MCF 10A (cell line): ENCODE results near the gene KMT2C. TPM values are rescaled to one million over a fixed set of nuclear protein-coding genes. Genes with fewer than 3 reads are reported as not detected.

Source experiments
- BruUV-seq: library from RNA; stranded (reverse); fragments of 400-500 nt; replicated peaks from 2 replicates; lab custom pipeline; 2021; lab: Mats Ljungman, UMichigan
- CTCF ChIA-PET: fragments of 300-600 bp; sonication (Branson Sonifier 250); formaldehyde crosslinking; extraction: SDS; loops from one replicate; lab custom pipeline; 2021; ENCODE audit warnings: antibody characterized with exemption, inconsistent platforms; lab: Yijun Ruan, JAX
- POLR2A ChIA-PET: fragments of 300-600, 350-650 bp; sonication (Branson Sonifier 250); formaldehyde crosslinking; extraction: SDS; loops from one replicate; lab custom pipeline; 2020; ENCODE audit warnings: antibody characterized with exemption, inconsistent platforms; lab: Yijun Ruan, JAX
- DNase-seq: peaks from one replicate; pipeline ENCODE4 v3.0.0-alpha.2; 2018; ENCODE audit not compliant: unreplicated experiment
- H3K27ac Mint-ChIP-seq: one replicate; pipeline ENCODE4 v1.8.0; 2022; ENCODE audit warnings: mild to moderate bottlenecking, low read depth, mixed read lengths; ENCODE audit not compliant: unreplicated experiment
- H3K27me3 Mint-ChIP-seq: one replicate; pipeline ENCODE4 v1.8.0; 2022; ENCODE audit warnings: mixed read lengths; ENCODE audit not compliant: insufficient read depth, unreplicated experiment
- H3K36me3 Mint-ChIP-seq: one replicate; pipeline ENCODE4 v1.8.0; 2022; ENCODE audit warnings: mild to moderate bottlenecking, moderate library complexity, mixed read lengths; ENCODE audit not compliant: insufficient read depth, unreplicated experiment
- H3K4me1 Mint-ChIP-seq: one replicate; pipeline ENCODE4 v1.8.0; 2022; ENCODE audit warnings: mixed read lengths; ENCODE audit not compliant: insufficient read depth, unreplicated experiment
- H3K4me3 Mint-ChIP-seq: one replicate; pipeline ENCODE4 v1.8.0; 2022; ENCODE audit warnings: mild to moderate bottlenecking, moderate library complexity, mixed read lengths; ENCODE audit not compliant: unreplicated experiment
- H3K9me3 Mint-ChIP-seq: one replicate; pipeline ENCODE4 v1.8.0; 2022; ENCODE audit warnings: mixed read lengths; ENCODE audit not compliant: unreplicated experiment
- CTCF ChIP-seq: fragments of 200-600 bp; IDR thresholded peaks from one replicate; pipeline ENCODE4 v1.8.0; 2022; ENCODE audit warnings: antibody characterized with exemption, mild to moderate bottlenecking; ENCODE audit not compliant: unreplicated experiment
- intact Hi-C: fragments of 100-400 bp; cut with micrococcal nuclease; formaldehyde crosslinking; loops from 2 replicates; pipeline ENCODE4 v1.14.1; 2022
- total RNA-seq: library from RNA; stranded (reverse); gene quantifications from 2 replicates; pipeline ENCODE4 v1.2.3, GENCODE V29; 2022

KMT2C gene
- total RNA-seq, 1 experiment from 2014 or later = 54.6 TPM

GRCh38 chr7:152333134-152333533, 102.7 kb downstream of the KMT2C start:
- TF ChIP-seq CTCF = no peak
- H3K9me3 Mint-ChIP-seq = no peaks in the 10 kb centered on the region
- POLR2A ChIA-PET = interaction anchor here (0.6 to 1.5 kb wide), 2 partner anchors 12 to 19 kb away, joined by 3 to 4 read pairs; no protein-coding TSS in a partner anchor
- H3K27me3 Mint-ChIP-seq = no peaks in the 10 kb centered on the region
- H3K4me1 Mint-ChIP-seq = peaks cover 4% of the 10 kb centered on the region
- BruUV-seq = no TSS peak
- CTCF ChIA-PET = interaction anchor here (0.8 kb wide), 2 partner anchors 40 to 622 kb away, joined by 3 read pairs; no protein-coding TSS in a partner anchor
- DNase-seq = no peak
- H3K36me3 Mint-ChIP-seq = peaks cover 20% of the 10 kb centered on the region
- H3K4me3 Mint-ChIP-seq = no peak overlapping the region
- intact Hi-C loops = no loop called here
- H3K27ac Mint-ChIP-seq = no peak overlapping the region

GRCh38 chr7:152330827-152331226, 105.0 kb downstream of the KMT2C start:
- H3K4me3 Mint-ChIP-seq = no peak overlapping the region
- no peaks in the 10 kb centered on the region for H3K27me3 Mint-ChIP-seq
- TF ChIP-seq CTCF = no peak
- ChIA-PET CTCF (interaction anchor here (0.6 to 1.5 kb wide), 5 partner anchors 10 to 376 kb away, joined by 3 to 8 read pairs (median 4); no protein-coding TSS in a partner anchor), POLR2A (interaction anchor here (0.7 kb wide), 1 partner anchor 431 kb away, joined by 3 read pairs; no protein-coding TSS in a partner anchor)
- no peak for DNase-seq
- H3K9me3 Mint-ChIP-seq = no peaks in the 10 kb centered on the region
- no peaks in the 10 kb centered on the region for H3K4me1 Mint-ChIP-seq
- intact Hi-C loops = no loop called here
- no peak overlapping the region for H3K27ac Mint-ChIP-seq
- peaks cover 39% of the 10 kb centered on the region for H3K36me3 Mint-ChIP-seq
- BruUV-seq = no TSS peak

- DNase-seq = no peak
- H3K36me3 Mint-ChIP-seq = peaks cover 46% of the 10 kb centered on the region
- H3K27me3 Mint-ChIP-seq = no peaks in the 10 kb centered on the region
- no peak overlapping the region for H3K4me3 Mint-ChIP-seq
- ChIA-PET POLR2A (interaction anchor here (0.6 to 0.8 kb wide), 2 partner anchors 15 to 1097 kb away, joined by 3 read pairs; no protein-coding TSS in a partner anchor), CTCF (interaction anchor here (0.8 kb wide), 1 partner anchor 349 kb away, joined by 4 read pairs; no protein-coding TSS in a partner anchor)
- no peak for TF ChIP-seq CTCF
- no peaks in the 10 kb centered on the region for H3K9me3 Mint-ChIP-seq
- BruUV-seq = no TSS peak
- no peaks in the 10 kb centered on the region for H3K4me1 Mint-ChIP-seq
- intact Hi-C loops = no loop called here
- H3K27ac Mint-ChIP-seq = no peak overlapping the region
Measured at GRCh38 chr7:152329469-152329868, 106.3 kb downstream of the KMT2C start.

- no peak for DNase-seq
- peaks cover 6% of the 10 kb centered on the region for H3K4me1 Mint-ChIP-seq
- ChIA-PET POLR2A (no interaction called here), CTCF (interaction anchor here (0.6 to 0.9 kb wide), 4 partner anchors 12 to 1307 kb away, joined by 3 to 4 read pairs (median 4); no protein-coding TSS in a partner anchor)
- no peaks in the 10 kb centered on the region for H3K9me3 Mint-ChIP-seq
- intact Hi-C loops = no loop called here
- BruUV-seq = no TSS peak
- no peak overlapping the region for H3K4me3 Mint-ChIP-seq
- H3K27me3 Mint-ChIP-seq = no peaks in the 10 kb centered on the region
- no peak for TF ChIP-seq CTCF
- no peak overlapping the region for H3K27ac Mint-ChIP-seq
- peaks cover 46% of the 10 kb centered on the region for H3K36me3 Mint-ChIP-seq
Measured at GRCh38 chr7:152328234-152328633, 107.6 kb downstream of the KMT2C start.
